Neural cell (in vitro differentiated cells): ENCODE data around the gene LDLRAD3. TPM values are rescaled to one million over a fixed set of nuclear protein-coding genes. Genes with fewer than 3 reads are reported as not detected.

Experiments used
- H2AFZ ChIP-seq: fragments of 200-600, 300-800 bp; sonication (generic), shearing (Covaris generic); 2 replicates; pipeline ENCODE4 v1.6.0; 2014; ENCODE audit warnings: low read depth, mild to moderate bottlenecking, antibody characterized with exemption, low read length, moderate library complexity
- H3F3A ChIP-seq: fragments of 200-600 bp; shearing (Covaris generic); 2 replicates; pipeline ENCODE4 v1.6.1; 2016; ENCODE audit warnings: mild to moderate bottlenecking, moderate library complexity, mixed read lengths, antibody characterized with exemption, low read length; ENCODE audit not compliant: insufficient read depth, poor library complexity, severe bottlenecking
- H3K27ac ChIP-seq: fragments of 200-600, 300-800 bp; sonication (generic), shearing (Covaris generic); 2 replicates; pipeline ENCODE4 v1.5.1; 2014; ENCODE audit warnings: mild to moderate bottlenecking, low read length, moderate library complexity
- H3K27me3 ChIP-seq: fragments of 300-800, 200-600 bp; sonication (generic), shearing (Covaris generic); 2 replicates; pipeline ENCODE4 v1.6.0; 2014; ENCODE audit warnings: mild to moderate bottlenecking, low read depth, low read length, moderate library complexity; ENCODE audit not compliant: insufficient read depth
- H3K36me3 ChIP-seq: fragments of 300-800, 200-600 bp; sonication (generic), shearing (Covaris generic); 2 replicates; pipeline ENCODE4 v1.5.1; 2014; ENCODE audit warnings: mild to moderate bottlenecking, antibody characterized with exemption, low read length, moderate library complexity; ENCODE audit not compliant: insufficient read depth
- H3K4me2 ChIP-seq: fragments of 300-800, 200-600 bp; sonication (generic), shearing (Covaris generic); 2 replicates; pipeline ENCODE4 v1.6.0; 2014; ENCODE audit warnings: mild to moderate bottlenecking, low read length
- H3K4me3 ChIP-seq: fragments of 300-800, 200-600 bp; sonication (generic), shearing (Covaris generic); 2 replicates; pipeline ENCODE4 v1.5.1; 2014; ENCODE audit warnings: mild to moderate bottlenecking, low read length, moderate library complexity
- H3K79me2 ChIP-seq: fragments of 200-600 bp; shearing (Covaris generic); replicated peaks from 2 replicates; pipeline ENCODE4 v1.6.0; 2014; ENCODE audit warnings: mild to moderate bottlenecking, low read length, moderate library complexity; ENCODE audit not compliant: insufficient read depth
- H3K9ac ChIP-seq: fragments of 300-800, 200-600 bp; sonication (generic), shearing (Covaris generic); 2 replicates; pipeline ENCODE4 v1.6.1; 2016; ENCODE audit warnings: mild to moderate bottlenecking, low read length, mixed read lengths
- H3K9me2 ChIP-seq: fragments of 200-600 bp; shearing (Covaris generic); 2 replicates; pipeline ENCODE4 v1.6.1; 2016; ENCODE audit warnings: mild to moderate bottlenecking, low read length, mixed read lengths; ENCODE audit not compliant: insufficient read depth
- H3K9me3 ChIP-seq: fragments of 200-600, 300-800 bp; sonication (generic), shearing (Covaris generic); 2 replicates; pipeline ENCODE4 v1.6.1; 2016; ENCODE audit warnings: mild to moderate bottlenecking, mixed run types, low read length, moderate library complexity, mixed read lengths
- H4K20me1 ChIP-seq: fragments of 200-600 bp; shearing (Covaris generic); 2 replicates; pipeline ENCODE4 v1.6.1; 2016; ENCODE audit warnings: mild to moderate bottlenecking, mixed run types; ENCODE audit not compliant: insufficient read depth
- CTCF ChIP-seq: fragments of 450-650 bp; IDR thresholded peaks from 2 replicates; pipeline ENCODE4 v1.5.1; 2014; ENCODE audit warnings: antibody characterized with exemption, mild to moderate bottlenecking, moderate library complexity; ENCODE audit not compliant: poor library complexity, severe bottlenecking
- EP300 ChIP-seq: fragments of 450-650 bp; conservative IDR thresholded peaks from 2 replicates; pipeline ENCODE4 v1.6.1; 2014; ENCODE audit warnings: antibody characterized with exemption, mild to moderate bottlenecking, moderate library complexity; ENCODE audit not compliant: poor library complexity, severe bottlenecking
- EZH2 ChIP-seq: fragments of 200-600, 300-800 bp; shearing (Covaris generic), sonication (generic); IDR thresholded peaks from 2 replicates; pipeline ENCODE4 v1.6.1; 2014; ENCODE audit warnings: antibody characterized with exemption, low read length, borderline replicate concordance, mild to moderate bottlenecking; ENCODE audit not compliant: insufficient read depth, poor library complexity, severe bottlenecking
- MXI1 ChIP-seq: fragments of 450-650 bp; conservative IDR thresholded peaks from 2 replicates; pipeline ENCODE4 v1.6.1; 2014; ENCODE audit warnings: antibody characterized with exemption, mild to moderate bottlenecking; ENCODE audit not compliant: poor library complexity, severe bottlenecking
- POLR2AphosphoS5 ChIP-seq: IDR thresholded peaks from 2 replicates; pipeline ENCODE4 v1.6.1; 2012
- RAD21 ChIP-seq: fragments of 450-650 bp; conservative IDR thresholded peaks from 2 replicates; pipeline ENCODE4 v1.6.1; 2014; ENCODE audit warnings: antibody characterized with exemption, mild to moderate bottlenecking, moderate library complexity
- REST ChIP-seq: IDR thresholded peaks from 2 replicates; pipeline ENCODE4 v1.6.1; 2012; ENCODE audit warnings: borderline replicate concordance
- SMC3 ChIP-seq: fragments of 450-650 bp; conservative IDR thresholded peaks from 2 replicates; pipeline ENCODE4 v1.6.1; 2014; ENCODE audit warnings: antibody characterized with exemption, mild to moderate bottlenecking, moderate library complexity; ENCODE audit not compliant: poor library complexity
- TAF1 ChIP-seq: IDR thresholded peaks from 2 replicates; pipeline ENCODE4 v1.6.1; 2012; ENCODE audit warnings: low read depth
- polyA plus RNA-seq: library from polyadenylated mRNA; depleted of rRNA; stranded (reverse); fragments of >200 nt; gene quantifications from 2 replicates; pipeline ENCODE4 v1.2.3, GENCODE V29; 2014

LDLRAD3 gene
- polyA plus RNA-seq, 1 donor from 2014 or later, result 3.5 TPM

- Histone ChIP-seq H4K20me1 (no peaks in the 10 kb centered on the region), H3K27ac (no peak overlapping the region), H3K9me3 (peaks cover 3% of the 10 kb centered on the region), H3K79me2 (peaks cover 11% of the 10 kb centered on the region), H2AFZ (no peak overlapping the region), H3K4me3 (no peak overlapping the region), H3K36me3 (no peaks in the 10 kb centered on the region), H3K9me2 (no peaks in the 10 kb centered on the region), H3F3A (no peaks in the 10 kb centered on the region), H3K9ac (no peak overlapping the region), H3K27me3 (no peaks in the 10 kb centered on the region), H3K4me2 (no peak overlapping the region)
- TF ChIP-seq EP300, result no peak
Observed at GRCh38 chr11:35964841-35965240, 21.0 kb downstream of the LDLRAD3 start.

GRCh38 chr11:35967042-35967441 lies 23.2 kb downstream of the LDLRAD3 start:
- no peak for TF ChIP-seq TAF1
- TF ChIP-seq SMC3, result no peak
- no peak for TF ChIP-seq REST
- no peak for TF ChIP-seq EZH2
- TF ChIP-seq CTCF, result no peak
- no peak for TF ChIP-seq EP300
- TF ChIP-seq RAD21, result no peak
- Histone ChIP-seq H4K20me1 (no peaks in the 10 kb centered on the region), H3K27ac (no peak overlapping the region), H3K4me3 (no peak overlapping the region), H3K9ac (no peak overlapping the region), H3F3A (no peaks in the 10 kb centered on the region), H3K9me2 (no peaks in the 10 kb centered on the region), H3K9me3 (peaks cover 3% of the 10 kb centered on the region), H3K27me3 (no peaks in the 10 kb centered on the region), H3K36me3 (no peaks in the 10 kb centered on the region), H2AFZ (no peak overlapping the region), H3K4me2 (no peak overlapping the region), H3K79me2 (peaks cover 7% of the 10 kb centered on the region)

- no peaks in the 10 kb centered on the region for H3F3A ChIP-seq
- H3K27ac ChIP-seq, result no peak overlapping the region
- H3K4me2 ChIP-seq, result no peak overlapping the region
- no peaks in the 10 kb centered on the region for H3K79me2 ChIP-seq
- no peaks in the 10 kb centered on the region for H4K20me1 ChIP-seq
- no peaks in the 10 kb centered on the region for H3K9me3 ChIP-seq
- no peaks in the 10 kb centered on the region for H3K27me3 ChIP-seq
- no peak overlapping the region for H3K9ac ChIP-seq
- no peaks in the 10 kb centered on the region for H3K9me2 ChIP-seq
- no peak overlapping the region for H3K4me3 ChIP-seq
- no peak overlapping the region for H2AFZ ChIP-seq
- TF ChIP-seq TAF1, result no peak
- no peak for TF ChIP-seq MXI1
- no peak for TF ChIP-seq EP300
- no peak for TF ChIP-seq RAD21
- TF ChIP-seq SMC3, result no peak
- TF ChIP-seq EZH2, result no peak
- no peak for TF ChIP-seq POLR2AphosphoS5
- no peak for TF ChIP-seq CTCF
- no peaks in the 10 kb centered on the region for H3K36me3 ChIP-seq
Observed at GRCh38 chr11:35968386-35969088, 24.7 kb downstream of the LDLRAD3 start.
